HG02642 (cell line): ENCODE measurements around the gene CLTA.
"Not testable (repeated sequence)": the region's sequence is repeated elsewhere in the genome, so short reads cannot be mapped to it uniquely, and the experiment has no call there.

Experiments
- ATAC-seq: cut with Tn5 transposase; IDR thresholded peaks from one replicate; pipeline ENCODE4 v1.9.1; 2021; ENCODE audit warnings: mild to moderate bottlenecking; ENCODE audit not compliant: unreplicated experiment, poor library complexity

The CLTA gene

DNA sequence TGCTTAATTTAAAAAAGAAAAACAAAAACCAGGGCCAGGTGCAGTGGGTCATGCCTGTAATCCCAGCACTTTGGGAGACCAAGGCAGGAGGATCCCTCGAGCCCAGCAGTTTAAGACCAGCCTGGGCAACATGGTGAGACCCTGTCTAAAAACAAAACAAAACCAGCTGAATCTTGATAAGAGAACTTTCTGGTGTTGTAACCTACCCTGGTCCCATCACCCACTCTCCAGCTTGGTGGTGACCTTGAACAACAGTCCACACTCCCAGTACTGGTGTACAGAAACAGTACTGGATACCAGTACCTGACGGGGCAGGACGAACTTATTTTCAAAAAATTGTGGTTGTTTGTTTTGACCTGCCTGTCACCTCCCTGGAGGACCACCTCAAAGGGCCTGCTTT lies 30.9 kb downstream of the CLTA start:
- ATAC-seq: no peak

DNA sequence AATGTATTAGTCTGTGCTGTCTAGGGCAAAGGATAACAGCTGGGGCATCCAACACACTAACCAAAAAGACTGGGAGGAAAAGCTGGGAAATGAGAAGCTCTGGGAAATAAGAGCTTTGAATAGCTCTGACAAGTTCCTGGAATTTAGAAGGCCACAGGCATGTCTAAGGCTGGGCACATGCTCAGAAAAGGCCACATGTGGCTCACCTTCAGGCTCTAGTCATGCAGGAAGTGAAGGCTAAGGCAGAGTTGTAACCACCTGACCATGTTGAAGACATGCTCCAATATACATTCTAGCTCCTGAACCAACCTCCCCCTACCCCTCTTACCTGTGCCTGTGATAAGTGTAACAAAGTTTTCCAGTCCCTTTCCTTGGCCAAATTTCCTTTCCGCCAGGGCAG lies 31.7 kb downstream of the CLTA start:
- no peak for ATAC-seq

DNA sequence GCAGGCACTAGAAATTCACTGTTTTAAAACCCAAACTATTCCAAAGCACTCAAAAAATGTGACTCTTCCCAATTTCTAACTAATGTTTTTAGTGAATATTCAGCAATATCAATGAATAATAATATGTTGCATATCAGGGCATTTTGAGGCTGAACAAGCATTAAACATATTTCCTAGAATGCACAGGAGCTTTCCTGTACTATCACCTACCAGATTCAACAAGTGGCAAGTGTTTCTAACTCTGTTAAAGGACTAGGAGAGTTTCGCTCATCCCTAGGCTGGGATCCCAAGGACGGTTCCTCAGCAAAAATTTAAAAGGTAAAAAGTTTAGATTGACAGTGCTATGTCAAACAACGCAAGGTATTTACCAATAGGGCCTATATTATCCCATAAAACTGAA lies 46.5 kb downstream of the CLTA start:
- ATAC-seq: no peak

DNA sequence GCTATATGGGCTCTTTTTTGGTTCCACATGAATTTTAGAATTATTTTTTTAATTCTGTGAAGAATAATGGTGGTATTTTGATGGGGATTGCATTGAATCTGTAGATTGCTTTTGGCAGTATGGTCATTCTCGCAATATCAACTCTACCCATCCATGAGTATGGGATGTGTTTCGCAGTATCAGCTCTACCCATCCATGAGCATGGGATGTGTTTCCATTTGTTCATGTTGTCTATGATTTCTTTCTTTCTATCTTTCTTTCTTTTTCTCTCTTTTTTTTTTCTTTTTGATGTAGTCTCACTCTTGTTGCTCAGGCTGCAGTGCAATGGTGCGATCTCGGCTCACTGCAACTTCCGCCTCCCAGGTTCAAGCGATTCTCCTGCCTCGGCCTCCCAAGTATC lies 48.5 kb downstream of the CLTA start:
- not testable (repeated sequence) for ATAC-seq

DNA sequence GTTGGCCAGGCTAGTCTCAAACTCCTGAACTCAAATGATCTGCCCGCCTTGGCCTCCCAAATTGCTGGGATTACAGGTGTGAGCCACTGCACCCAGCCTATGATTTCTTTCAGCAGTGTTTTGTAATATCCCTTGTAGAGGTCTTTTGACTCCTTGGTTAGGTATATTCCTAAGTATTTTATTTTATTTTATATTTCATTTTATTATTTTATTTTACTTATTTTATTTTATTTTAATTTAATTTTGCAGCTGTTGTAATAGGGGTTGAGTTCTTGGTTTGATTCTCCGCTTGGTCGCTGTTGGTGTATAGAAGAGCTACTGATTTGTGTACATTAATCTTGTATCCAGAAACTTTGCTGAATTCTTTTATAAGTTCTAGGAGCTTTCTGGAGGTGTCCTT lies 49.0 kb downstream of the CLTA start:
- not testable (repeated sequence) for ATAC-seq

DNA sequence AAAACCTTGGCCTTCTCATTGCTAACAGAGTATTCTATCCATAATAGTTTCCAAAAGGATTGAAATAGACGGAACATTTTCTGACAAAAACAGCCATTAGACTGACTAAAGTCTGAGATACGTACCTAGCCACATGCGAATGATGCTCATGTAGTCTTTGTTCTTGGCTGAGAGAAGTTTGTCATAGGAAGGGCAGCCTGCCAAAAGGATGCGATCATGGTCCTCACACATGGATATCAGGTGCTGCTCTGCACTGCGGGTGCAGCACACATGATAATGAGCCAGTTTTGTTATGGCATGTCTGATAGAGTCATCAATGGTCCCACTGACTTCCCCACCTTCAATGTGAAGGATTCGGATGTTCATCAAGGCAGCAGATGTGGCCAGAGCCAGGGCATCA lies 55.2 kb downstream of the CLTA start:
- ATAC-seq: no peak

DNA sequence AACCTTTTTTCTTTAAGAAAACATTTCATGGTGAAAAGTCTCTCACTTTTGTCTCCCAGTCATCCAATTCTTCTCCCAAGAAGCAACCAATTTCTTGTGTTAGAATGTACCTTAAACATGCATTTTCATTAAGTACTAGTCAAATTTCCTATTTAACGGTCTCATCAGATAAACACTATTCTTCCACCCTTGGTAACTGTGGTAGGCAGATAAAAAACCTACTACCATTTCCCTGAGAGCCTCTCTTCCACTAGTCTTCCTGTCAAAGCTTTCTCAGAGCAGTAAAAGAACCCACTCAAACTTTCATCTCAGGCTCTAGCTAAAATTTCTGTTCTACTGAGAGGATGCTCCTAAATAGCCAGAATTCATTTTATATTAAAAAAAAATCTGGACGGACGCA lies 56.6 kb downstream of the CLTA start:
- ATAC-seq: no peak

DNA sequence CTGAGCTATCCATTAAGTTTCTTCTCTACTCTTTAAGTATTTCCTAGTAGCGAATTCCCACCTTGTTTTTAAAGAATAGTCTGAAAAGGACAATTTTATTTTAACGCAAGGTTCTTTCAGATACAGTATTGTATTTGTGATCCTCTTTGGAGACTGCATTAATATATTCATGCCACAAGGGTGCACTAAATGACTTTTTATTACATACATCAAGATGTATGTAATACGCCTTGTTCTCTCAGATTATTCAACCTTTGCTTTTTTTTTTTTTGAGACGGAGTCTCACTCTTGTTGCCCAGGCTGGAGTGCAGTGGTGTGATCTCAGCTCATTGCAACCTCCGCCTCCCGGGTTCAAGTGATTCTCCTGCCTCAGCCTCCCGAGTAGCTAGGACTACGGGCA lies 57.3 kb downstream of the CLTA start:
- not testable (repeated sequence) for ATAC-seq

DNA sequence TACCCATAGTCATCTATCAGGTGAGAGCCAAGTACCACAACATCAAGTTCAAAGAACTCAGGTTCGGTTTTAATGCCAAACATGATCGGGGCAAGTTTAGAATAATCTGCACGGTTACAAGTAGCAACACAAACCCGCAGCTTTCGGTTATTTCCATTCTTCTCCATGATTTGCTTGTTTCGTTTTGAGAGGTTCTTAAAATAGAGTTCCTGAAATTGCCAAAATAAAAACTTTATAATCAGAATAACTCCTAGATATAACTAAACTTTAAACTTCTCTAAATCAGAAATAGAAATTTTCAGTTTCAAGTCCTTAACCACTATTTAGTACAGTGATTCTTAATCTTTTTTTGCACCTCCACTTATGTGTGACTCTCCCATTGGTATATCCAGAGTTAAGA lies 58.5 kb downstream of the CLTA start:
- no peak for ATAC-seq

DNA sequence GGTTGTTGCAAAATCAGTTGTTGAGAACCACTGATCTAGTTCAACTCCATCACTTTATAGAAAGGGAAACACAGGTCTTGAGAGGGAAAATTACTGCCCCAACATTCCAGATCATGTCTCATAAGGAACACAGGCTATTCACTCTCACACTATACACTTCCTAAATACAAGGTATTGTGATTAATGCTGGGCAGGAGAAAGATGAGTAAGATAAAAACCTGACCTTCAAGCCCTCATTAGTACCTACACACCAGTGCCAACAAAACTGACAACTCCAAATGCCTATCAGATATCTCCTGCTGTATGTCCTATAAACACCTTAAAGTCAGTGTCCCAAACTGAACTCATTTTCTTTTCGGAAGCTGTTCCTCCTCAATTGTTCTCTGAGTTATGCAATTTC lies 59.4 kb downstream of the CLTA start:
- ATAC-seq: no peak

DNA sequence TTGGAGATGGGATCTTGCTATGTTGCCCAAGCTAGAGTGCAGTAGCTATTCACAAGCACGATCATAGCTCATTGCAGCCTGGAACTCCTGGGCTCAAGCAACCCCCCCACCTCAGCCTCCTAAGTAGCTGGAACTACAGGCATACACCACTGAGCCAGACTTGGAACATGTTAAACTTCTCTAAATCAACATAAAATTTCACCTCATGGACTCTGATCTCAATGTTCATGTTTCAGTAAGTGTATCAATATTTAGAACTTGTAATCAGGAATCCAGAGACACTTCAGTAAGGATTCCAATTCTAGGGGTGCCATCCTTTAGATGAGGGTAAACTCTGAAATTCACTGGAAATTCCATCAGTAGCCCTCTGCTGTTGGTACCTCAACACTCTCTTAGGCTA lies 60.7 kb downstream of the CLTA start:
- no peak for ATAC-seq

DNA sequence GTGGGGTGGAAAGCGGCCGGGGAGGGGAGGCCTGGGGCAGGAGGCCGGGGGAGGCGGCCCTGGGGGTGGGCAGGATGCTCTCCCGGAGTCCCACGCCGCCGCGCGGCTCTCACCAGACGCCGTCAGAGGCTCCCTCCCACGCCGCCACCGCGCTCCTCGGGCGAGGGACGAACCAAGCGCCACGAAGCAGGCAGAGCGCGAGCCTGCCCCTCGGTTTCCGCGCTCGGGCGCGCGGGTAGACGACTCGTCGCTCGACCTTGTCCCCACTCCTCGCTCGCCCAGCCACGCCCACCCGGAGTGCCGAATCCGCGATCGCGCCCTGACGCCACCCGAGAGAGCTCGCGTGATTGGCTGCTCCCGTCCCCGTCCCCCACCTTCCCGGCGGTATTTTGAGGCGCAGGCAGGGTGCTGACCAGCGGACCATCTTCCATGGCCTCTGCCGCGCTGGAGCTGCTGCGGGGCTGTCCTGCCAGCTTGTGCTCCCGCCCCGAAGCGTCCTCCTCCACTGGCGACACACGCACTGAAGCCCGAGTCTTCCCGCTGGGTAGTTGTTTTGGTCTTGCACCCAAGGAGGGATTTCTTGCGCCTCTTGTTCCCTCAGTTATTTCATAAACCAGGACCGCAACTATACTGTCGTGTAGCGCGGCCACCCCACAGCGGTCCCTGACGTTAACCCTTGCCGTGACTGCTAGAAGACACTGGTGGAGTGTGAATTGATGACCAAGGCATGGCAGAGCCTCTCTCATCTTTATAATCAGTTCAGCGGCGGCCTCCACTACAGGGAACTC lies 67.7 kb downstream of the CLTA start, which contains the start of gene GNE:
GNE (minus strand) TSS at position 241 of the 788 bp plus-strand sequence. CDS start 9,093 bp downstream, outside the sequence.
- ATAC-seq: peak; percentile 91

DNA sequence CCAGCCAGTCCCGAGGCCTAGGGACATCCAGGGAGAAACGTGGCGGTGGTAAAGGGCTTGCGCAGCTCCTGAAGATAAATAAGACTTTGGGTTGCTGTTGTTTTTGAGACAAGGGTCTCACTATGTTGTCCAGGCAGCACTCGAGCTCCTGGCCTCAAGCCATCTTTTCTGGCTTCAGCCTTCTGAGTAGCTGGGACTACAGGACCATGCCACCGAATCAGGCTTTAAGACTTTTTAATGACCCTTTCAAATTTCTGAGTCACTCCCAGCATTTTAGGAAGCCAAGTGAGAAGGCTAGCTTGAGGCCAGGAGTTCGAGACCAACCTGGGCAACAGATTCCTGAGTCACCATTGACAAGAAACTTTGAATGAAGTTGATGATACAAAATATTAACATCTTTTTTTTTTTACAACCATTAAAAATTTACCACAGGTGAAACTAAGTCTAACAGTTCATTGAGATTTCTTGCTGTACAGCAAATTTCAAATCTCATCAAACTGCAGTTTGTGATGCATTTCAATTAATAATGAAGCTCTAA lies 68.3 kb downstream of the CLTA start:
- no peak for ATAC-seq
